RWPE2 (cell line): ENCODE data around the gene AGPAT1.

Experiments used
- ATAC-seq: fragments of 200-7000 bp; cut with Tn5 transposase; 3 replicates; pipeline ENCODE4 v1.9.1; 2021; ENCODE audit warnings: low read depth
- DNase-seq: peaks from one replicate; pipeline ENCODE4 v3.0.0-alpha.2; 2020; ENCODE audit warnings: low spot score
- H3K27ac ChIP-seq: fragments of 450-650 bp; 2 replicates; pipeline ENCODE4 v1.5.1; 2017; ENCODE audit warnings: mild to moderate bottlenecking; ENCODE audit not compliant: poor library complexity, severe bottlenecking
- H3K27me3 ChIP-seq: fragments of 250-450 bp; sonication (Bioruptor Pico); 2 replicates; pipeline ENCODE4 v1.5.1; 2021; ENCODE audit warnings: mild to moderate bottlenecking, moderate library complexity; ENCODE audit not compliant: insufficient read depth, poor library complexity, severe bottlenecking
- H3K36me3 ChIP-seq: fragments of 250-450 bp; sonication (Bioruptor Pico); 2 replicates; pipeline ENCODE4 v1.5.1; 2020; ENCODE audit warnings: low read depth, mild to moderate bottlenecking, moderate library complexity
- H3K4me1 ChIP-seq: fragments of 250-450 bp; sonication (Bioruptor Pico); 2 replicates; pipeline ENCODE4 v1.5.1; 2021; ENCODE audit warnings: mild to moderate bottlenecking, moderate library complexity; ENCODE audit not compliant: insufficient read depth, poor library complexity, severe bottlenecking
- H3K4me3 ChIP-seq: fragments of 250-450 bp; sonication (Bioruptor Pico); 2 replicates; pipeline ENCODE4 v1.5.1; 2021; ENCODE audit warnings: mild to moderate bottlenecking, moderate library complexity; ENCODE audit not compliant: severe bottlenecking
- H3K9me3 ChIP-seq: fragments of 250-450 bp; sonication (Bioruptor Pico); 2 replicates; pipeline ENCODE4 v1.5.1; 2021; ENCODE audit warnings: mild to moderate bottlenecking, moderate library complexity; ENCODE audit not compliant: severe bottlenecking
- CTCF ChIP-seq: fragments of 450-650 bp; IDR thresholded peaks from one replicate; pipeline ENCODE4 v1.5.1; 2017; ENCODE audit warnings: mild to moderate bottlenecking, moderate library complexity; ENCODE audit not compliant: poor library complexity, severe bottlenecking

AGPAT1 gene

GRCh38 chr6:32220021-32220420 is 44.1 kb upstream of the AGPAT1 start:
- Histone ChIP-seq H3K36me3 (no peaks in the 10 kb centered on the region), H3K4me1 (no peaks in the 10 kb centered on the region), H3K27me3 (no peaks in the 10 kb centered on the region), H3K4me3 (no peak overlapping the region), H3K9me3 (no peaks in the 10 kb centered on the region), H3K27ac (no peak overlapping the region)
- no peak for DNase-seq
- ATAC-seq = no peak
- no peak for TF ChIP-seq CTCF

- H3K27me3 ChIP-seq = no peaks in the 10 kb centered on the region
- no peak overlapping the region for H3K4me3 ChIP-seq
- no peaks in the 10 kb centered on the region for H3K9me3 ChIP-seq
- H3K27ac ChIP-seq = no peak overlapping the region
- H3K4me1 ChIP-seq = no peaks in the 10 kb centered on the region
- H3K36me3 ChIP-seq = no peaks in the 10 kb centered on the region
- TF ChIP-seq CTCF = no peak
- no peak for ATAC-seq
- no peak for DNase-seq
Measured at GRCh38 chr6:32218167-32218566, 42.3 kb upstream of the AGPAT1 start.

- H3K4me1 ChIP-seq = no peaks in the 10 kb centered on the region
- H3K27me3 ChIP-seq = no peaks in the 10 kb centered on the region
- DNase-seq (no peak), ATAC-seq (no peak)
- H3K36me3 ChIP-seq = no peaks in the 10 kb centered on the region
- no peak for TF ChIP-seq CTCF
- H3K4me3 ChIP-seq = no peak overlapping the region
- no peaks in the 10 kb centered on the region for H3K9me3 ChIP-seq
- H3K27ac ChIP-seq = no peak overlapping the region
Measured at GRCh38 chr6:32216998-32217397, 41.1 kb upstream of the AGPAT1 start.

- DNase-seq = no peak
- TF ChIP-seq CTCF = no peak
- H3K4me1 ChIP-seq = no peaks in the 10 kb centered on the region
- H3K9me3 ChIP-seq = no peaks in the 10 kb centered on the region
- ATAC-seq = no peak
- H3K4me3 ChIP-seq = no peak overlapping the region
- H3K27me3 ChIP-seq = no peaks in the 10 kb centered on the region
- no peak overlapping the region for H3K27ac ChIP-seq
- H3K36me3 ChIP-seq = no peaks in the 10 kb centered on the region
Measured at GRCh38 chr6:32216285-32216684, 40.4 kb upstream of the AGPAT1 start.

GRCh38 chr6:32215617-32216016 is 39.7 kb upstream of the AGPAT1 start:
- H3K4me1 ChIP-seq = no peaks in the 10 kb centered on the region
- ATAC-seq (no peak), DNase-seq (no peak)
- H3K27me3 ChIP-seq = no peaks in the 10 kb centered on the region
- TF ChIP-seq CTCF = no peak
- H3K9me3 ChIP-seq = no peaks in the 10 kb centered on the region
- no peaks in the 10 kb centered on the region for H3K36me3 ChIP-seq
- no peak overlapping the region for H3K27ac ChIP-seq
- no peak overlapping the region for H3K4me3 ChIP-seq
